Measurements from ENCODE around the gene MLLT1. TPM values are rescaled to one million over a fixed set of nuclear protein-coding genes. Genes with fewer than 3 reads are reported as not detected.
A peak's percentile ranks its signal among the peaks of the same experiment; 100 is the strongest.

MLLT1 gene
- total RNA-seq, 2 experiments from 2014 or later: 30.6 to 31.3 TPM

DNA sequence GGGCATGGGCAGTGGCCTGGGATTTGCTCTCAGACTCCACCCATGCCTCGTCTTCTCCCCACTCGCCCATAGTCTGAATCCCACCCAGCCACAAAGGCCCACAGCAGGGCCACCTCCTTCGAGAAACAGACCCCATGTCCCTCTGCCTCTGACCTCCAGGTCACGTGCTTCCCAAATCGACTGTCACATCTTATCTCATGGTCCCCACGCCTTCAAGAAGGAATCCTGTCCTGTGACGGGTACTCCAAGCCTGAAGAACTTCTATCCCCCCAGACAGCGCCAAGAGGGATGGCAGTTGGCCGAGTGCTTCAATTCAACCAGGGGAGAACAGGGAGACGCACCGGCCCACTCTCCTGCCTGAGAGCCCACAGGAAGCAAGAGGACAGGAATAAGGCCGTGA lies 16.5 kb downstream of the MLLT1 start:
- no peaks in the 10 kb centered on the region for H3K4me1 Mint-ChIP-seq (ENCODE audit: low read depth)
- H3K4me3 Mint-ChIP-seq: no peak overlapping the region
- no peak overlapping the region for H3K27ac Mint-ChIP-seq
- no peaks in the 10 kb centered on the region for H3K9me3 Mint-ChIP-seq
- H3K27me3 Mint-ChIP-seq (ENCODE audit: low read depth): no peaks in the 10 kb centered on the region
- DNase-seq: no peak
- intact Hi-C loops (cut with micrococcal nuclease): no loop called here
- H3K36me3 Mint-ChIP-seq (ENCODE audit: low read depth): peaks cover 20% of the 10 kb centered on the region
- CTCF ChIA-PET: no interaction called here

DNA sequence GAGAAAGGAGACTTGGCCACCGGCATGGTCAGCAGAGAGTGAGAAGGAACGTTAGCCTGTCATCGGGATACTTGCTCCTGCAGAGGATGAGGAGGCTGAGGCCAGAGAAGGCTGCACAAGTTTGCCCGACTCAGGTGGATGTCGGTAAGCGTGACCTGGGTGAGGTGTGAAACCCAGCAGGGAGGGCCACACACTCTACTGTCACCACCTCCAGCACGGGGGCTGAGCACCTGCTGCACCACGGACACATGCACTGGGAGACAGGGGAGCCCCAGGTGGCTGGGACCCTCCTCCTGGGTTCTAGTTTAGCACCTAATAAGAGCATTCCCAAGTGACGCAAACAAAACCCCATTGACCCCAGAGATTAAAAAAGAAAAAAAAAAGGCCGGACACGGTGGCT lies 17.3 kb downstream of the MLLT1 start:
- CTCF ChIA-PET: no interaction called here
- no peaks in the 10 kb centered on the region for H3K27me3 Mint-ChIP-seq (ENCODE audit: low read depth)
- intact Hi-C loops (cut with micrococcal nuclease): no loop called here
- no peak for DNase-seq
- H3K36me3 Mint-ChIP-seq (ENCODE audit: low read depth): peaks cover 20% of the 10 kb centered on the region
- H3K4me3 Mint-ChIP-seq: no peak overlapping the region
- no peak overlapping the region for H3K27ac Mint-ChIP-seq
- no peaks in the 10 kb centered on the region for H3K4me1 Mint-ChIP-seq (ENCODE audit: low read depth)
- H3K9me3 Mint-ChIP-seq: no peaks in the 10 kb centered on the region

GRCh38 chr19:6261883-6262282 lies 17.9 kb downstream of the MLLT1 start:
- no peak overlapping the region for H3K4me3 Mint-ChIP-seq

GRCh38 chr19:6260912-6261650 lies 18.7 kb downstream of the MLLT1 start:
- Mint-ChIP-seq H3K36me3 (ENCODE audit: low read depth) (peaks cover 24% of the 10 kb centered on the region), H3K4me1 (ENCODE audit: low read depth) (peaks cover 4% of the 10 kb centered on the region), H3K4me3 (no peak overlapping the region), H3K27me3 (ENCODE audit: low read depth) (no peaks in the 10 kb centered on the region), H3K9me3 (no peaks in the 10 kb centered on the region), H3K27ac (no peak overlapping the region)
- intact Hi-C loops (cut with micrococcal nuclease): no loop called here
- peak; percentile 41 for DNase-seq
- CTCF ChIA-PET: interaction anchor here (0.6 to 1.5 kb wide), 2 partner anchors 14 to 385 kb away, joined by 3 read pairs; no protein-coding TSS in a partner anchor

More at GRCh38 chr19:6261883-6262282, 17.9 kb downstream of the MLLT1 start:
- no peak for DNase-seq
- Mint-ChIP-seq H3K27me3 (ENCODE audit: low read depth) (no peaks in the 10 kb centered on the region), H3K36me3 (ENCODE audit: low read depth) (peaks cover 24% of the 10 kb centered on the region), H3K27ac (no peak overlapping the region), H3K4me1 (ENCODE audit: low read depth) (peaks cover 1% of the 10 kb centered on the region), H3K9me3 (no peaks in the 10 kb centered on the region)
- CTCF ChIA-PET: no interaction called here
- intact Hi-C loops (cut with micrococcal nuclease): no loop called here

GRCh38 chr19:6260376-6260775 lies 19.4 kb downstream of the MLLT1 start:
- no peak for DNase-seq
- Mint-ChIP-seq H3K9me3 (no peaks in the 10 kb centered on the region), H3K27me3 (ENCODE audit: low read depth) (no peaks in the 10 kb centered on the region), H3K4me3 (no peak overlapping the region), H3K27ac (no peak overlapping the region), H3K4me1 (ENCODE audit: low read depth) (peaks cover 6% of the 10 kb centered on the region), H3K36me3 (ENCODE audit: low read depth) (peaks cover 25% of the 10 kb centered on the region)
- CTCF ChIA-PET: interaction anchor here (0.6 to 1.5 kb wide), 3 partner anchors 15 to 384 kb away, joined by 3 read pairs; no protein-coding TSS in a partner anchor
- intact Hi-C loops (cut with micrococcal nuclease): no loop called here

DNA sequence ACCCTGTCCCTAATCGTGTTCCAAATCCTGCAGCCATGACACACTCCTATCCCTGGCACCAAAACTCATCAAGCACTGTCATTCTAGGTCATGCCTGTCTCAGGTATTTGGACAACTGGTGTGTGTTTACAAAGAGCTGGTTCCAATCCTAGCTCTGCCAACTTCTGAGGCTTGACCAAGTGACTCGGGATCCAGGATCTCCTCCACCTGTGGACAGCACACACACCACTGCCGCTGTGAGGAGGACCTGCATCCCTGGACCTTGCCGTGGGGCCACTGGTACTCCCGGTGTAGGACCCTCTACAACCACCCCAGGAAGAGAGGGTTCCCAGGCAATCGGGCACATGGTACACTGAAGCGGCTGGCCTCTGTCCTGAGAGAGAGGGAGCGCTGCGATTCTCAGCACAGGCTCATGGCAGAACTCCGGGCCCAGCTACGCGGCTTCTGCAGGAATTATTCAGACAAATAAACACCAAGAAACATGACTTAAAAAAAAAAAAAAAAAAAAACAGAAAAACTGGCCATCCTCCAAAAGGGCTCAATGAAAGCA lies 20.4 kb downstream of the MLLT1 start:
- H3K36me3 Mint-ChIP-seq (ENCODE audit: low read depth): peaks cover 25% of the 10 kb centered on the region
- peak overlapping the region; percentile 61 for H3K27ac Mint-ChIP-seq
- DNase-seq: no peak
- intact Hi-C loops (cut with micrococcal nuclease): no loop called here
- H3K4me1 Mint-ChIP-seq (ENCODE audit: low read depth): peaks cover 9% of the 10 kb centered on the region
- no peak overlapping the region for H3K4me3 Mint-ChIP-seq
- no peaks in the 10 kb centered on the region for H3K27me3 Mint-ChIP-seq (ENCODE audit: low read depth)
- no peaks in the 10 kb centered on the region for H3K9me3 Mint-ChIP-seq
- CTCF ChIA-PET: interaction anchor here (1.6 kb wide), 1 partner anchor 41 kb away, joined by 4 read pairs; no protein-coding TSS in a partner anchor

- DNase-seq: no peak
- Mint-ChIP-seq H3K4me1 (ENCODE audit: low read depth) (peaks cover 12% of the 10 kb centered on the region), H3K4me3 (no peak overlapping the region), H3K9me3 (no peaks in the 10 kb centered on the region), H3K27ac (peak overlapping the region; percentile 61), H3K27me3 (ENCODE audit: low read depth) (no peaks in the 10 kb centered on the region), H3K36me3 (ENCODE audit: low read depth) (peaks cover 26% of the 10 kb centered on the region)
- intact Hi-C loops (cut with micrococcal nuclease): no loop called here
- CTCF ChIA-PET: interaction anchor here (1.6 kb wide), 1 partner anchor 40 kb away, joined by 4 read pairs; no protein-coding TSS in a partner anchor
These were observed 20.9 kb downstream of the MLLT1 start for GRCh38 chr19:6258812-6259311.

DNA sequence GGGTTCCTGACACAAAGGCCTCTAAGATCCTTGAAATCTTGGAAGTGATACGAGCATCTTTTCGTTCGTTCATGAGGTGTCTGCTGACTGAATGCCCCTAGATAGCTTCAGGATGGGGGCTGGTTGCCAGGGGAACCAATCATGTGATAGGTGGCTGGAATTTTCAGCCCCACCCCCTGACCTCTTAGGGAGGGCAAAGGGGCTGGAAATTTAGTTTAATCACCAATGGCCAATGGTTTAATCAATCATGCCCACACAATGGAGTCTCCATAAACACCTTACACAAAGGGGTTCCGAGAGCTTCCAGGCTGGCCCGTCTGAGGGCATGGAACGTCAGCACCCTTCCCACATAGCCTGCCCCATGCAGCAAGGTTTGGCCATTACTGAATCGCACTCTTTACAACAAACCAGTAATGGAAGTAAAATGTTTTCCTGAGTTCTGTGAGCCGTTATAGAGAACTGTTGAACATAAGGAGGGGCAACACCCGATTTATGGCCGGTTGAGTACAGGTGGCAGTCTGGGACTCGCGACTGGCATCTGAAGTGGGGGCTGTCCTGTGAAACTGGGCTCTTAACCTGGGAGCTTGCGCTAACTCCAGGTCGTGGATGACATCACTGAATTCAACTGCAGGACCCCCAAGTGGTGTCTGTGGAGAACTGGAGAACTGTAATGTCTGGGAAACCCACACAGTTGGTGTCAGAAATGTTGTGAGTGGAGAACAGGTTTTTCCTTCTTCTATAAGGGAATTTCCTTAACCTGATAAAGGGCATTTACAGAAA lies 25.6 kb downstream of the MLLT1 start:
- Mint-ChIP-seq H3K27ac (no peak overlapping the region), H3K4me1 (ENCODE audit: low read depth) (peaks cover 37% of the 10 kb centered on the region), H3K9me3 (no peaks in the 10 kb centered on the region), H3K27me3 (ENCODE audit: low read depth) (no peaks in the 10 kb centered on the region), H3K36me3 (ENCODE audit: low read depth) (peaks cover 18% of the 10 kb centered on the region), H3K4me3 (no peak overlapping the region)
- intact Hi-C loops (cut with micrococcal nuclease): no loop called here
- CTCF ChIA-PET: interaction anchor here (0.6 kb wide), 1 partner anchor 216 kb away, joined by 7 read pairs; no protein-coding TSS in a partner anchor
- no peak for DNase-seq

DNA sequence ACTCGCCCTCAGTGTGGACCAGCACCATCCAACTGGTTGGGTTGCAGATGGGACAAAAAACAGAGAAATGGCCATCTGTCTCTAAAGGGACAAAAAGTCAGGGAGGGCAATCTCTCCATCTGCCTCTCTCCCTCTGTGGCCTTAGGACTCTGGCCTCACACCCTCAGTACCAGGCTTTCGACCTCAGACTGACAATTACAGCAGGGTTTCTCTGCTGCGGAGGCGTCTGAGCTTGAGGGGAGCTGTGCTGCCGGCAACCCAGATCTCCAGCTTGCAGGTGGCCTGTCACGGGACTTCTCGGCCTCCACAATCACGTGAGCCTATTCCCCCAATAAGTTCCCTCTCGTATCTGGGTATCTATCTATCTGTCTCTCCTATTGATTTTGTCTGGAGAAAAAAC lies 27.7 kb downstream of the MLLT1 start:
- H3K4me3 Mint-ChIP-seq: no peak overlapping the region
- H3K9me3 Mint-ChIP-seq: no peaks in the 10 kb centered on the region
- DNase-seq: no peak
- intact Hi-C loops (cut with micrococcal nuclease): no loop called here
- peaks cover 25% of the 10 kb centered on the region for H3K36me3 Mint-ChIP-seq (ENCODE audit: low read depth)
- peaks cover 46% of the 10 kb centered on the region for H3K4me1 Mint-ChIP-seq (ENCODE audit: low read depth)
- H3K27me3 Mint-ChIP-seq (ENCODE audit: low read depth): no peaks in the 10 kb centered on the region
- CTCF ChIA-PET: interaction anchor here (0.9 kb wide), 1 partner anchor 31 kb away, joined by 4 read pairs; no protein-coding TSS in a partner anchor
- no peak overlapping the region for H3K27ac Mint-ChIP-seq

- H3K27me3 Mint-ChIP-seq (ENCODE audit: low read depth): no peaks in the 10 kb centered on the region
- intact Hi-C loops (cut with micrococcal nuclease): no loop called here
- H3K27ac Mint-ChIP-seq: no peak overlapping the region
- peaks cover 30% of the 10 kb centered on the region for H3K36me3 Mint-ChIP-seq (ENCODE audit: low read depth)
- H3K9me3 Mint-ChIP-seq: no peaks in the 10 kb centered on the region
- CTCF ChIA-PET: no interaction called here
- H3K4me3 Mint-ChIP-seq: no peak overlapping the region
- DNase-seq: no peak
- H3K4me1 Mint-ChIP-seq (ENCODE audit: low read depth): peaks cover 45% of the 10 kb centered on the region
These were observed 28.9 kb downstream of the MLLT1 start for GRCh38 chr19:6250909-6251308.

DNA sequence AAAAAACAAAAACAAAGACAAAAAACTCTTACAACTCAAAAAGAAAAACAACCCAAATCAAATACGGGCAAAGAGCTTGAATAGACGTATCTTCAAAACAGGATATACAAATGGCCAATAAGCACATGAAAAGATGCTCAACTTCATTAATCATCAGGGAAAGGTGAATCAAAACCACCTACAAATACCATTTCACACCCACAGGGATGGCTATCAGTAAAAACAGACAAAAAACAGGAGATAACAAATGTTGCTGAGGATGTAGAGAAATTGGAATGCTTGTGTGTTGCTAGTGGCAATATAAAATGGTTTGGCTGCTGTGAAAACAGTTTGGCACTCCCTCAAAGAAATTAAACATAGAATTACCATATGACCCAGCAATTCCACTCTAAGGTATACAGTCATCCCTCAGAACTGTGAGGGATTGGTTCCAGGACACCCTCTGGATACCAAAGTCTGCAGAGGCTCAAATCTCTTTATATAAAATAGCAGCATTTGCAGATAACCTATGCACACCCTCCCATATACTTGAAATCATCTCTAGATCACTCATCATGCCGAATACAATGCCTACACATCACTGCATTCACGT lies 29.7 kb downstream of the MLLT1 start:
- Mint-ChIP-seq H3K27me3 (ENCODE audit: low read depth) (no peaks in the 10 kb centered on the region), H3K4me1 (ENCODE audit: low read depth) (peaks cover 43% of the 10 kb centered on the region), H3K9me3 (no peaks in the 10 kb centered on the region), H3K4me3 (no peak overlapping the region), H3K27ac (no peak overlapping the region), H3K36me3 (ENCODE audit: low read depth) (peaks cover 32% of the 10 kb centered on the region)
- DNase-seq: no peak
- CTCF ChIA-PET: no interaction called here
- intact Hi-C loops (cut with micrococcal nuclease): no loop called here

DNA sequence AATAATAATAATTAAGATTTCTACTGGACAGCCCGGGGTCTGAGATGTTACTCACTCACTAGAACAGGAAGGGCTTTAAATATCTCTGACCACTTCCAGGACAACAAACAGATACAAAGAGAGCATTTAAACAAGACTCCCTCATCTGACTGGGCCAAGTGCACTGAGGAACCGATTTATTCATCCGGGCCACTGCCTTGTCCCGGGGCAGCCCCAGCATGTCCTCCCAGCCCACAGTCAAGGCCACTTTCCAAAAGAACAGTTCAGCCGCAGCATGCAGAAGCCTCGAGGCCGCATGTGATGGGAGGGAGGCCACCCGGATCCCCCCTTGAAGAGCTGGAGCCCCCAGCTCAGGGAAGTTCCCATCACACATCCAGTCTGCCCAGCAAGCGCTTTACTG lies 30.5 kb downstream of the MLLT1 start:
- Mint-ChIP-seq H3K36me3 (ENCODE audit: low read depth) (peaks cover 30% of the 10 kb centered on the region), H3K9me3 (no peaks in the 10 kb centered on the region), H3K4me1 (ENCODE audit: low read depth) (peaks cover 45% of the 10 kb centered on the region), H3K27ac (no peak overlapping the region), H3K4me3 (no peak overlapping the region), H3K27me3 (ENCODE audit: low read depth) (no peaks in the 10 kb centered on the region)
- CTCF ChIA-PET: no interaction called here
- DNase-seq: no peak
- intact Hi-C loops (cut with micrococcal nuclease): no loop called here

Measured in activated naive CD4-positive, alpha-beta T cell treated with anti-CD3 and anti-CD28 coated beads for 36 hours (primary cell).